ENCODE data around the gene NBDY.
A peak's percentile ranks its signal among the peaks of the same experiment; 100 is the strongest.

NBDY gene

GRCh38 chrX:56786889-56787733 lies 58.1 kb downstream of the NBDY start:
- Histone ChIP-seq H3K27ac (ENCODE audit: low read length) (no peak overlapping the region), H3K27me3 (ENCODE audit: control insufficient read depth in 1 of 2, insufficient read depth in 2 of 2, low read length in 2 of 2) (no peaks in the 10 kb centered on the region), H3K36me3 (ENCODE audit: control insufficient read depth in 2 of 2, insufficient read depth in 2 of 2, low read length in 2 of 2) (no peaks in the 10 kb centered on the region), H3K4me1 (ENCODE audit: control insufficient read depth, insufficient read depth, low read length) (peaks cover 15% of the 10 kb centered on the region), H3K9me3 (ENCODE audit: control insufficient read depth in 2 of 2, low read length in 2 of 2) (no peaks in the 10 kb centered on the region), H3K4me3 (ENCODE audit: low read length in 2 of 2) (no peak overlapping the region), H3K9ac (ENCODE audit: low read length in 2 of 2) (no peak overlapping the region)

DNA sequence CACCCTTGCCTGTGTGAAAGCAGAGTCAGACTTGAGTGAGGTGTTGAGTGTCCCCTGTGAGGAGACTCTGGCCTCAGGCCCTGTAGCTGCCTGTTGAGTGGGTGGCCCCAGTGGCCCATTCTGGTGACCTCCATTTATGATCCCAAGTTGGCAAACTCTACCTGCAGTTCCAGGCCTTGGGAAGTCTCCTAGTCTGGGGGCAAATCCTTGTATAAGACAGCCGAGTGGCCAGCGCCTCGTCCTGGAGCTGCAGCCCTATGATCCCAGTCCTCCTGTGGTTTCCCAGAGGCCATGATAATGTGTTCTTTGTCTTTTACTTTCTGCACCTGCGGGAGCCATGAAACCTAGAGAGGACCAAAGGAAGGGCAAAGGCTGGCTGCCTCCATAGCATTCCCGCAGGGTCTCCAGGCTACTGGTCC lies 58.7 kb downstream of the NBDY start:
- Histone ChIP-seq H3K36me3 (ENCODE audit: control insufficient read depth in 2 of 2, insufficient read depth in 2 of 2, low read length in 2 of 2) (no peaks in the 10 kb centered on the region), H3K27ac (ENCODE audit: low read length) (no peak overlapping the region), H3K4me1 (ENCODE audit: control insufficient read depth, insufficient read depth, low read length) (peaks cover 12% of the 10 kb centered on the region), H3K9ac (ENCODE audit: low read length in 2 of 2) (no peak overlapping the region), H3K27me3 (ENCODE audit: control insufficient read depth in 1 of 2, insufficient read depth in 2 of 2, low read length in 2 of 2) (no peaks in the 10 kb centered on the region), H3K9me3 (ENCODE audit: control insufficient read depth in 2 of 2, low read length in 2 of 2) (no peaks in the 10 kb centered on the region), H3K4me3 (ENCODE audit: low read length in 2 of 2) (no peak overlapping the region)

GRCh38 chrX:56788229-56788628 lies 59.2 kb downstream of the NBDY start:
- no peaks in the 10 kb centered on the region for H3K9me3 ChIP-seq (ENCODE audit: control insufficient read depth in 2 of 2, low read length in 2 of 2)
- H3K4me1 ChIP-seq (ENCODE audit: control insufficient read depth, insufficient read depth, low read length) = peaks cover 8% of the 10 kb centered on the region
- H3K4me3 ChIP-seq (ENCODE audit: low read length in 2 of 2) = peak overlapping the region in 1 of 2 donors; percentile 55
- H3K36me3 ChIP-seq (ENCODE audit: control insufficient read depth in 2 of 2, insufficient read depth in 2 of 2, low read length in 2 of 2) = no peaks in the 10 kb centered on the region
- no peaks in the 10 kb centered on the region for H3K27me3 ChIP-seq (ENCODE audit: control insufficient read depth in 1 of 2, insufficient read depth in 2 of 2, low read length in 2 of 2)
- H3K27ac ChIP-seq (ENCODE audit: low read length) = peak overlapping the region; percentile 46
- H3K9ac ChIP-seq (ENCODE audit: low read length in 2 of 2) = peak overlapping the region in 1 of 2 donors; percentile 42

DNA sequence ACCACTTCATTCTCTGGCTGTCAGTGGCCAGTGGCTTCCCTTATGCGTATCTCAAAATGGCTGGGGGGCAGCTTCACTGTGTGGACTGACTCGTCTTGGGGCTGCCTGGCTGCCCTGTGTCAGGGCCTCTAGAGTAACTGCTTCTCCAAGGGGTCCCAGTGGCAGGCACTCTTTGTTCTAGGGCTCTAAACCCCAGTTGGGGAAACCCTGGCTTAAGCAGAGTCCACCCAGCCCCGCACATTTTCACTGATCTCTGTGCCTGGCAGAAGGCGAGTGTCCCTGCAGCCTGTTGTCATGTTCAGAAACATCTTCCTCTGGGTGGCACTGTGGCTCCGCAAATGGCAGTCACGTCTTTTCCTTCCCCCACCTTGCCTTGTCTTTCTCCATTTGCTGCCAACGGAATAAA lies 59.7 kb downstream of the NBDY start:
- no peaks in the 10 kb centered on the region for H3K27me3 ChIP-seq (ENCODE audit: control insufficient read depth in 1 of 2, insufficient read depth in 2 of 2, low read length in 2 of 2)
- peak overlapping the region; percentile 46 for H3K27ac ChIP-seq (ENCODE audit: low read length)
- H3K4me3 ChIP-seq (ENCODE audit: low read length in 2 of 2) = peak overlapping the region in 1 of 2 donors; percentile 55

GRCh38 chrX:56789518-56790070 lies 60.6 kb downstream of the NBDY start:
- Histone ChIP-seq H3K9me3 (ENCODE audit: control insufficient read depth in 2 of 2, low read length in 2 of 2) (no peaks in the 10 kb centered on the region), H3K27me3 (ENCODE audit: control insufficient read depth in 1 of 2, insufficient read depth in 2 of 2, low read length in 2 of 2) (no peaks in the 10 kb centered on the region), H3K36me3 (ENCODE audit: control insufficient read depth in 2 of 2, insufficient read depth in 2 of 2, low read length in 2 of 2) (no peaks in the 10 kb centered on the region), H3K4me3 (ENCODE audit: low read length in 2 of 2) (no peak overlapping the region), H3K9ac (ENCODE audit: low read length in 2 of 2) (no peak overlapping the region), H3K27ac (ENCODE audit: low read length) (no peak overlapping the region), H3K4me1 (ENCODE audit: control insufficient read depth, insufficient read depth, low read length) (peaks cover 11% of the 10 kb centered on the region)

More for the DNA sequence above, 59.7 kb downstream of the NBDY start:
- Histone ChIP-seq H3K9me3 (ENCODE audit: control insufficient read depth in 2 of 2, low read length in 2 of 2) (no peaks in the 10 kb centered on the region), H3K9ac (ENCODE audit: low read length in 2 of 2) (peak overlapping the region in 1 of 2 donors; percentile 42), H3K4me1 (ENCODE audit: control insufficient read depth, insufficient read depth, low read length) (peaks cover 8% of the 10 kb centered on the region), H3K36me3 (ENCODE audit: control insufficient read depth in 2 of 2, insufficient read depth in 2 of 2, low read length in 2 of 2) (no peaks in the 10 kb centered on the region)

DNA sequence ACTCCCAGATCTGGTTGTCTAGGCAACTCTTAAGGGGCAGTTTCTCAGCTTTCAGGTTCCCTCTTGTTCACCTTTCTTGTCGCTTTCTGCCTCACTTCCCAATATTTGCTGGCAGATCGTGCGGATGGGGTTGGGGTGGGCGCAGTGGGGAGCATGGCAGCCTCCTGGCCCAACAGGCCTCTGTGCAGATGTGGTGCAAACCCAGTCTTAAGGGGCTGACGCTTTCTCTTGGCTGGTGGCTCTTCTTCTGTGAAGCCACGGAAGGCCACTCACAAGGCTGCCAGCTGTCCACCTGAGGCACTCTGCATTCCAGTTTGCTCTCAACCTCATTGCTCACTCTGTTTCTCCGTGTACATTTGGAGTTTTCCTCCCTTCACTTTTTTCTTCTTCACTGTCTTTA lies 61.7 kb downstream of the NBDY start:
- H3K27me3 ChIP-seq (ENCODE audit: control insufficient read depth in 1 of 2, insufficient read depth in 2 of 2, low read length in 2 of 2) = no peaks in the 10 kb centered on the region
- H3K27ac ChIP-seq (ENCODE audit: low read length) = no peak overlapping the region
- H3K4me1 ChIP-seq (ENCODE audit: control insufficient read depth, insufficient read depth, low read length) = peaks cover 11% of the 10 kb centered on the region
- H3K4me3 ChIP-seq (ENCODE audit: low read length in 2 of 2) = no peak overlapping the region
- H3K9ac ChIP-seq (ENCODE audit: low read length in 2 of 2) = no peak overlapping the region
- no peaks in the 10 kb centered on the region for H3K9me3 ChIP-seq (ENCODE audit: control insufficient read depth in 2 of 2, low read length in 2 of 2)
- no peaks in the 10 kb centered on the region for H3K36me3 ChIP-seq (ENCODE audit: control insufficient read depth in 2 of 2, insufficient read depth in 2 of 2, low read length in 2 of 2)

DNA sequence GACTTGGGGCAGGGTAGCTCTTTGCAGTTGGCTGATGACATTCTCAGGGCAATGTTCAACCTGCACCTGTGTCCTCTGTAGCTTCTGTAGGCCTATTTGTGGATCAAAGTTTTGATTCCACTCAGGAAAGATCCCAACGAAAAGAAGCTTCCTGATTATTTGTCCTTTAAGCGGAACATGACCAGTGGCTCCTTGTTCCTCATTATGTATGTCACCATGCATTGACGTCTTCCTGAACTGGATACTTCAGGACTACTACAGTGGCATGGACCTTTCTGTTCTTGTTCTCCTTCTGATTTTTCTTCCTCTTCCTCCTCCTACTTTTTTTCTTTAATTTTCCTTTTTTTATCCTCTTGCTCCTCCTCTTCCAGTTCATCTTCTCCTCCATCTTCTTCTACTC lies 62.4 kb downstream of the NBDY start:
- no peaks in the 10 kb centered on the region for H3K27me3 ChIP-seq (ENCODE audit: control insufficient read depth in 1 of 2, insufficient read depth in 2 of 2, low read length in 2 of 2)
- H3K9me3 ChIP-seq (ENCODE audit: control insufficient read depth in 2 of 2, low read length in 2 of 2) = no peaks in the 10 kb centered on the region
- no peaks in the 10 kb centered on the region for H3K36me3 ChIP-seq (ENCODE audit: control insufficient read depth in 2 of 2, insufficient read depth in 2 of 2, low read length in 2 of 2)
- no peak overlapping the region for H3K9ac ChIP-seq (ENCODE audit: low read length in 2 of 2)
- no peak overlapping the region for H3K27ac ChIP-seq (ENCODE audit: low read length)
- peaks cover 11% of the 10 kb centered on the region for H3K4me1 ChIP-seq (ENCODE audit: control insufficient read depth, insufficient read depth, low read length)
- H3K4me3 ChIP-seq (ENCODE audit: low read length in 2 of 2) = no peak overlapping the region

- Histone ChIP-seq H3K27ac (ENCODE audit: low read length) (no peak overlapping the region), H3K9ac (ENCODE audit: low read length in 2 of 2) (no peak overlapping the region)
These were observed 63.4 kb downstream of the NBDY start for GRCh38 chrX:56792270-56793111.

GRCh38 chrX:56793112-56793430 lies 64.0 kb downstream of the NBDY start:
- no peaks in the 10 kb centered on the region for H3K36me3 ChIP-seq (ENCODE audit: control insufficient read depth in 2 of 2, insufficient read depth in 2 of 2, low read length in 2 of 2)
- H3K27ac ChIP-seq (ENCODE audit: low read length) = no peak overlapping the region
- no peaks in the 10 kb centered on the region for H3K9me3 ChIP-seq (ENCODE audit: control insufficient read depth in 2 of 2, low read length in 2 of 2)
- H3K9ac ChIP-seq (ENCODE audit: low read length in 2 of 2) = no peak overlapping the region
- H3K4me3 ChIP-seq (ENCODE audit: low read length in 2 of 2) = no peak overlapping the region
- no peaks in the 10 kb centered on the region for H3K27me3 ChIP-seq (ENCODE audit: control insufficient read depth in 1 of 2, insufficient read depth in 2 of 2, low read length in 2 of 2)
- H3K4me1 ChIP-seq (ENCODE audit: control insufficient read depth, insufficient read depth, low read length) = peaks cover 12% of the 10 kb centered on the region

More at GRCh38 chrX:56792270-56793111, 63.4 kb downstream of the NBDY start:
- Histone ChIP-seq H3K4me1 (ENCODE audit: control insufficient read depth, insufficient read depth, low read length) (peaks cover 9% of the 10 kb centered on the region), H3K9me3 (ENCODE audit: control insufficient read depth in 2 of 2, low read length in 2 of 2) (no peaks in the 10 kb centered on the region), H3K36me3 (ENCODE audit: control insufficient read depth in 2 of 2, insufficient read depth in 2 of 2, low read length in 2 of 2) (no peaks in the 10 kb centered on the region), H3K4me3 (ENCODE audit: low read length in 2 of 2) (no peak overlapping the region), H3K27me3 (ENCODE audit: control insufficient read depth in 1 of 2, insufficient read depth in 2 of 2, low read length in 2 of 2) (no peaks in the 10 kb centered on the region)

- H3K9me3 ChIP-seq (ENCODE audit: control insufficient read depth in 2 of 2, low read length in 2 of 2) = no peaks in the 10 kb centered on the region
- H3K36me3 ChIP-seq (ENCODE audit: control insufficient read depth in 2 of 2, insufficient read depth in 2 of 2, low read length in 2 of 2) = no peaks in the 10 kb centered on the region
- no peaks in the 10 kb centered on the region for H3K27me3 ChIP-seq (ENCODE audit: control insufficient read depth in 1 of 2, insufficient read depth in 2 of 2, low read length in 2 of 2)
- peak overlapping the region in 1 of 2 donors; percentile 54 for H3K4me3 ChIP-seq (ENCODE audit: low read length in 2 of 2)
- peaks cover 12% of the 10 kb centered on the region for H3K4me1 ChIP-seq (ENCODE audit: control insufficient read depth, insufficient read depth, low read length)
- H3K27ac ChIP-seq (ENCODE audit: low read length) = peak overlapping the region; percentile 24
- no peak overlapping the region for H3K9ac ChIP-seq (ENCODE audit: low read length in 2 of 2)
These were observed 64.7 kb downstream of the NBDY start for GRCh38 chrX:56793521-56794320.
